ENCODE measurements around the gene IGSF9B.

DNA sequence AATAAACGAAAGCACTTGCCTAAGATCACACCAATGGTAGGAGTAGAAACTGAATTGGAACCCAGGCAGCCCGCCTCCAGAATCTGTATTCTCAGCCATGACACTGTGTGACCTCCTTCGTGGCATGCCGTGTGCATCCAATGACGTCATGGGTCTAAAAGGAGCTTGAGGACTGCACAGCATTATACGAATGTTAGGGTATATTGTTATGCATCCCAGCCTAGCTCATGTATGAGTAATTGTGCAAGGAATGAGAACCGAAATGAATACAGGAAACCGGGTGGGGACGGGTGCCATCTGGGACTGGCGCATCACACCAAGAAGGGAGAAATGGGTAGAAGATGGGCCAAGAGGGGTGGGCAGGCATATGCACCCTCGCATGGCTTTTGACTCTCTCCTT, 12.3 kb upstream of the IGSF9B start:
- TF ChIP-seq CTCF (IDR thresholded peaks at IDR 0.05) (no peak), POLR2A (IDR thresholded peaks at IDR 0.05) (no peak)

Measured in gastroesophageal sphincter (tissue), 3 donors.